ENCODE data around the gene CEP85.
A peak's percentile ranks its signal among the peaks of the same experiment; 100 is the strongest.

Gene CEP85

GRCh38 chr1:26283279-26283853, 49.4 kb downstream of the CEP85 start:
- no peak overlapping the region for H3K27ac ChIP-seq
- no peak for TF ChIP-seq CTCF (conservative IDR thresholded peaks at IDR 0.05)

GRCh38 chr1:26283871-26284596, 50.0 kb downstream of the CEP85 start:
- no peak for TF ChIP-seq CTCF (conservative IDR thresholded peaks at IDR 0.05)

GRCh38 chr1:26284597-26285347, 50.8 kb downstream of the CEP85 start:
- TF ChIP-seq CTCF (conservative IDR thresholded peaks at IDR 0.05): peak; percentile 90
- H3K27ac ChIP-seq: no peak overlapping the region

More at GRCh38 chr1:26283871-26284596, 50.0 kb downstream of the CEP85 start:
- no peak overlapping the region for H3K27ac ChIP-seq

GRCh38 chr1:26285366-26286063, 51.5 kb downstream of the CEP85 start:
- peak; percentile 57 for TF ChIP-seq CTCF (conservative IDR thresholded peaks at IDR 0.05)
- no peak overlapping the region for H3K27ac ChIP-seq

GRCh38 chr1:26286064-26286416, 52.0 kb downstream of the CEP85 start:
- no peak overlapping the region for H3K27ac ChIP-seq
- TF ChIP-seq CTCF (conservative IDR thresholded peaks at IDR 0.05): no peak

GRCh38 chr1:26287033-26287711, 53.2 kb downstream of the CEP85 start:
- no peak for TF ChIP-seq CTCF (conservative IDR thresholded peaks at IDR 0.05)
- H3K27ac ChIP-seq: no peak overlapping the region
